Mesothelial cell of epicardium (in vitro differentiated cells): ENCODE results near the gene PDE6G. TPM values are rescaled to one million over a fixed set of nuclear protein-coding genes. Genes with fewer than 3 reads are reported as not detected.

Source experiments
- DNase-seq, 2 experiments: peaks; one replicate each; pipeline ENCODE4 v3.0.0; 2021; ENCODE audit warnings: low spot score in 2 of 2; ENCODE audit not compliant: unreplicated experiment in 2 of 2
- H3K27ac Mint-ChIP-seq: 2 replicates; pipeline ENCODE4 v1.8.0; 2021; ENCODE audit warnings: mixed read lengths
- H3K27me3 Mint-ChIP-seq: 2 replicates; pipeline ENCODE4 v1.8.0; 2021; ENCODE audit warnings: low read depth, mixed read lengths
- H3K36me3 Mint-ChIP-seq: 2 replicates; pipeline ENCODE4 v1.8.0; 2021; ENCODE audit warnings: mixed read lengths
- H3K4me1 Mint-ChIP-seq: 2 replicates; pipeline ENCODE4 v1.8.0; 2021; ENCODE audit warnings: mixed read lengths
- H3K4me3 Mint-ChIP-seq: 2 replicates; pipeline ENCODE4 v1.8.0; 2021; ENCODE audit warnings: mild to moderate bottlenecking, moderate library complexity, mixed read lengths
- H3K9me3 Mint-ChIP-seq: 2 replicates; pipeline ENCODE4 v1.8.0; 2021; ENCODE audit warnings: mixed read lengths
- total RNA-seq: library from RNA; stranded (reverse); gene quantifications from 3 replicates; pipeline ENCODE4 v1.2.1, GENCODE V29; 2021
- TF ChIP-seq, protein P1 (sequence below): fragments of 200-600 bp; sonication (generic); IDR thresholded peaks from one replicate; pipeline ENCODE4 v1.5.0; 2021; ENCODE audit warnings: antibody characterized with exemption; ENCODE audit not compliant: unreplicated experiment

The PDE6G gene
- total RNA-seq, 1 donor from 2014 or later, result 1.4 TPM

DNA sequence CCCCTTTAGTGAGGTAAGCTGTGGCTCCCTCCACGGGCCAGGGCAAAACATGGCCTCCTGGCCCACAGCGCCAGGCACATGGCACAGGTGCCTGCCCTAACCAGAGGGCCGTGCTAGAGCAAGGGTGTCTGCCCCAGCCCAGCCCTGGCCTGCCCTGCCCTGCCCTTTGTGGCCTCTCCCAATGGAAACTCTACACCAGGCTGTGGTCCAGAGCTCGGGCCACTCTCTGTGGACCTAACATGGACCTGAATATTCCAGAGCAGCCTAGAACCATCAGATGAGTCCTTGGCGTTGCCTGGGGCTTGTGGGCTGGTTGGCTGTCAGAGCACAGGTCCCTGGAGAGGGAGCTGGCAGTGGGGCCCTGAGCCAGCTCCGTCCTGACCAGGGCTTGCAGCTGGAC is 38.9 kb upstream of the PDE6G start:
- no peak overlapping the region for H3K4me3 Mint-ChIP-seq
- no peak overlapping the region for H3K27ac Mint-ChIP-seq
- H3K27me3 Mint-ChIP-seq, result no peaks in the 10 kb centered on the region
- no peaks in the 10 kb centered on the region for H3K4me1 Mint-ChIP-seq
- peaks cover 26% of the 10 kb centered on the region for H3K36me3 Mint-ChIP-seq
- DNase-seq, result no peak
- H3K9me3 Mint-ChIP-seq, result no peaks in the 10 kb centered on the region
- TF ChIP-seq, protein P1, sequence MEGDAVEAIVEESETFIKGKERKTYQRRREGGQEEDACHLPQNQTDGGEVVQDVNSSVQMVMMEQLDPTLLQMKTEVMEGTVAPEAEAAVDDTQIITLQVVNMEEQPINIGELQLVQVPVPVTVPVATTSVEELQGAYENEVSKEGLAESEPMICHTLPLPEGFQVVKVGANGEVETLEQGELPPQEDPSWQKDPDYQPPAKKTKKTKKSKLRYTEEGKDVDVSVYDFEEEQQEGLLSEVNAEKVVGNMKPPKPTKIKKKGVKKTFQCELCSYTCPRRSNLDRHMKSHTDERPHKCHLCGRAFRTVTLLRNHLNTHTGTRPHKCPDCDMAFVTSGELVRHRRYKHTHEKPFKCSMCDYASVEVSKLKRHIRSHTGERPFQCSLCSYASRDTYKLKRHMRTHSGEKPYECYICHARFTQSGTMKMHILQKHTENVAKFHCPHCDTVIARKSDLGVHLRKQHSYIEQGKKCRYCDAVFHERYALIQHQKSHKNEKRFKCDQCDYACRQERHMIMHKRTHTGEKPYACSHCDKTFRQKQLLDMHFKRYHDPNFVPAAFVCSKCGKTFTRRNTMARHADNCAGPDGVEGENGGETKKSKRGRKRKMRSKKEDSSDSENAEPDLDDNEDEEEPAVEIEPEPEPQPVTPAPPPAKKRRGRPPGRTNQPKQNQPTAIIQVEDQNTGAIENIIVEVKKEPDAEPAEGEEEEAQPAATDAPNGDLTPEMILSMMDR, result no peak

DNA sequence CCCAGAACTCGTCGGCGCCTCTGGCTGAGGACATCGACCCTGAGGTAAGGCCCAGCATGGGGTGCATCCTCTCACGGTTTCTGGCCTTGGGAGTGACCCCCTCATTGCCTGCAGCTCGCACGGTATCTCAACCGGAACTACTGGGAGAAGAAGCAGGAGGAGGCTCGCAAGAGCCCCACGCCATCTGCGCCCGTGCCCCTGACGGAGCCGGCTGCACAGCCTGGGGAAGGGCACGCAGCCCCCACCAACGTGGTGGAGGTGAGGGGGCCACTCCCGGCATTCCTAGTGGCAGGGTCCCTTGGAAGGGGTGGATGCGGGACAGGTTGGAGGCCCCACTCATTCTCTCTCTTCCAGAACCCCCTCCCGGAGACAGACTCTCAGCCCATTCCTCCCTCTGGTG is 38.5 kb upstream of the PDE6G start:
- DNase-seq, result no peak
- Mint-ChIP-seq H3K27ac (no peak overlapping the region), H3K27me3 (no peaks in the 10 kb centered on the region), H3K4me1 (no peaks in the 10 kb centered on the region), H3K4me3 (no peak overlapping the region), H3K9me3 (no peaks in the 10 kb centered on the region), H3K36me3 (peaks cover 26% of the 10 kb centered on the region)
- TF ChIP-seq, protein P1, result no peak

DNA sequence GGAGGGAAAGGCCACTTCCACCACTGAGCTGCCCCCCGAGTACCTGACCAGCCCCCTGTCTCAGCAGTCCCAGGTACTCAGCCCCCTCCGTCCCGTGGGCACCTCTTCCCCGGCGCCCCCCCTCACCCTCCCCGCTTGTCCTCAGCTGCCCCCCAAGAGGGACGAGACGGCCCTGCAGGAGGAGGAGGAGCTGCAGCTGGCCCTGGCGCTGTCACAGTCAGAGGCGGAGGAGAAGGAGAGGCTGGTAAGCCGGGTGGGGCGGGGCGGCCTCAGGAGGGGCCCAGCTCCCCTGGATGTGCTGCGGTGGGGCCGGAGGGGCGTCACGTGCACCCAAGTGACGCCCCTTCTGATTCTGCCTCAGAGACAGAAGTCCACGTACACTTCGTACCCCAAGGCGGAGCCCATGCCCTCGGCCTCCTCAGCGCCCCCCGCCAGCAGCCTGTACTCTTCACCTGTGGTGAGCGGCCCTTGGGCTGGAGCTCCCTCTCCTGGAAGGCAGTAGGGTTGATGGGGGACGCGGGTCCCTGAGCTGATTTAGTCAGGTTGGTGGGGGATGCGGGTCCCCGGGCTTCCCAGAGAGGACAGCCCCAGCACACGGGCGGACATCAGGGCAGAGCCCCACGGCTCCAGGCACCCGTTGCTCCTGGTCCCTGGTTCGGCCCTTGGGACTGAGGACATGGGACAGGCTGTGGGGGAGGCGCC is 37.3 kb upstream of the PDE6G start:
- Mint-ChIP-seq H3K27me3 (no peaks in the 10 kb centered on the region), H3K4me3 (no peak overlapping the region), H3K9me3 (no peaks in the 10 kb centered on the region), H3K36me3 (peaks cover 28% of the 10 kb centered on the region), H3K4me1 (no peaks in the 10 kb centered on the region), H3K27ac (no peak overlapping the region)
- DNase-seq, result no peak
- TF ChIP-seq, protein P1, result no peak

DNA sequence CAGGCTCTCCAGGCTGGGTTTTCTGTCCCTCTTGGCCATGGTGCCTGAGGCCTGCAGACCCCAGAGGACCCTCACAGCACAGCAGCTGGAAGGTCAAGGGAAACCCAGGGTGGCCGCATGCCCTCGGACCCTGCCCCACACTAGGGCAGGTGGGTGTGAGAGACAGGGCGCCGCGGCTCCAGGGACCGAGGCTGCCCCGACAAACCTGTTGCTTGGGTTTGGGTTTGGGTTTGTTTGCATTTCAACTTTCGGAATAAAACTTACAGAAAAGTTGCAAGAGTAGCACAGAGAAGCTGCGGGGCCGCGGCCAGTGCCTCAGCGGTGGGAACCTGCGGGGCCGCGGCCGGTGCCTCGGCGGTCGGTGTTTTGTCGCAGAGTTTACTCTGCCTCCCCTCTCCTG is 35.3 kb upstream of the PDE6G start:
- Mint-ChIP-seq H3K27ac (no peak overlapping the region), H3K4me3 (no peak overlapping the region), H3K4me1 (no peaks in the 10 kb centered on the region), H3K36me3 (peaks cover 10% of the 10 kb centered on the region), H3K9me3 (no peaks in the 10 kb centered on the region), H3K27me3 (no peaks in the 10 kb centered on the region)
- TF ChIP-seq, protein P1, result no peak
- no peak for DNase-seq

DNA sequence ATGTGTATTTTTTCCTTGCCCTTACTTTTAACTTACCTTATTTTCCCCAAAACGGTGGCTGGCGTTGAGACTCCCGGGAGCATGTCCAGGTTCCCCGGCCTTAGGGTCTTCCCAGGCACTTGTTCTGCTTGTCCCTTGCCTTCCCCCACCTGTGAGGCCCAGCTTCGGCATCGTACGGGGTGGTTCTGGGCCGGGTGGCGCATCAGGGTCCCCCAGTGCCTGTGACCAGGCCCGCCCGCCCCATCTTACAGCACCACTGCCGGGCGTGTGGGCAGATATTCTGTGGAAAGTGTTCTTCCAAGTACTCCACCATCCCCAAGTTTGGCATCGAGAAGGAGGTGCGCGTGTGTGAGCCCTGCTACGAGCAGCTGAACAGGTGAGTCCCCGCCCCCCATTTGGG is 34.9 kb upstream of the PDE6G start:
- no peak overlapping the region for H3K4me3 Mint-ChIP-seq
- H3K9me3 Mint-ChIP-seq, result no peaks in the 10 kb centered on the region
- TF ChIP-seq, protein P1, result no peak
- H3K27me3 Mint-ChIP-seq, result no peaks in the 10 kb centered on the region
- H3K27ac Mint-ChIP-seq, result no peak overlapping the region
- DNase-seq, result no peak
- peaks cover 13% of the 10 kb centered on the region for H3K36me3 Mint-ChIP-seq
- H3K4me1 Mint-ChIP-seq, result no peaks in the 10 kb centered on the region

DNA sequence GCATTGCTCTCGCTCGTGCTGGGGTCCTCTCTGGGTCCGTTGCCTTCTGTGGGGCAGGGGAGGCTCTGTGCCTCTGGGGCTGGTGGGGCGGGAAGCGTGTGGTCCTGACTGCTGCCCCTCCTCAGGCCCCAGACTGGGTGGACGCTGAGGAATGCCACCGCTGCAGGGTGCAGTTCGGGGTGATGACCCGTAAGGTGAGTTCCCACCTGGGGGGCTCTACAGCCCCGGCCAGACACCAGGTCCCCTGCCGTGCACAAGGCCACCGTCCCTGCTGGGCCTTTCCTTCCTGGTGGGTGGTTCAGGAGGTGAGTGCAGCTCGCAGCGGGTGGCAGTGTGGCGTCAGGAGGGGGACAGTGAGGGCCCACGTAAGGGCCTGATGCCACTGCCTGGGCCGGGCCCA is 34.2 kb upstream of the PDE6G start:
- no peaks in the 10 kb centered on the region for H3K27me3 Mint-ChIP-seq
- TF ChIP-seq, protein P1, result no peak

More for the DNA sequence above, 34.2 kb upstream of the PDE6G start:
- no peak for DNase-seq
- Mint-ChIP-seq H3K27ac (no peak overlapping the region), H3K9me3 (no peaks in the 10 kb centered on the region), H3K4me3 (no peak overlapping the region), H3K4me1 (peaks cover under 1% of the 10 kb centered on the region), H3K36me3 (peaks cover 14% of the 10 kb centered on the region)
